WTC11 (cell line): Measurements from ENCODE around the gene CCR6. TPM values are rescaled to one million over a fixed set of nuclear protein-coding genes. Genes with fewer than 3 reads are reported as not detected.

Experiments
- ATAC-seq: fragments of 200-7000 bp; cut with Tn5 transposase; 2 replicates; pipeline ENCODE4 v1.10.0; 2021; ENCODE audit warnings: mild to moderate bottlenecking, moderate library complexity
- CTCF ChIA-PET: fragments of 300-600 bp; sonication (Branson Sonifier 250); formaldehyde crosslinking; loops from one replicate; lab custom pipeline; 2021; ENCODE audit warnings: antibody characterized with exemption; lab: Charles Lee
- POLR2A ChIA-PET: fragments of 350-600 bp; sonication (Branson Sonifier 250); formaldehyde crosslinking; loops from one replicate; lab custom pipeline; 2021; ENCODE audit warnings: antibody characterized with exemption; lab: Charles Lee
- DNase-seq: peaks from one replicate; pipeline ENCODE4 v3.0.0; 2021; ENCODE audit warnings: low spot score
- H3K27ac Mint-ChIP-seq: 2 replicates; pipeline ENCODE4 v1.8.0; 2021; ENCODE audit warnings: mixed read lengths
- H3K27me3 Mint-ChIP-seq: 2 replicates; pipeline ENCODE4 v1.8.0; 2021; ENCODE audit warnings: low read depth, mild to moderate bottlenecking, moderate library complexity, mixed read lengths
- H3K36me3 Mint-ChIP-seq: 2 replicates; pipeline ENCODE4 v1.8.0; 2021; ENCODE audit warnings: mixed read lengths
- H3K4me1 Mint-ChIP-seq: 2 replicates; pipeline ENCODE4 v1.8.0; 2022; ENCODE audit warnings: mixed read lengths
- H3K4me3 Mint-ChIP-seq: 2 replicates; pipeline ENCODE4 v1.8.0; 2021; ENCODE audit warnings: mild to moderate bottlenecking, moderate library complexity, mixed read lengths
- H3K9me3 Mint-ChIP-seq: 2 replicates; pipeline ENCODE4 v1.8.0; 2021; ENCODE audit warnings: mixed read lengths
- ETV6 ChIP-seq: sonication (generic); formaldehyde crosslinking; IDR thresholded peaks from 2 replicates; pipeline ENCODE4 v1.8.1; 2022; ENCODE audit warnings: mild to moderate bottlenecking, missing genetic modification reagents
- FOXP1 ChIP-seq: sonication (generic); formaldehyde crosslinking; IDR thresholded peaks from 2 replicates; pipeline ENCODE4 v1.8.0; 2022; ENCODE audit warnings: missing genetic modification reagents, mild to moderate bottlenecking, moderate library complexity, borderline replicate concordance
- GRHL2 ChIP-seq: fragments of 250-450 bp; sonication (Bioruptor Pico); IDR thresholded peaks from 2 replicates; pipeline ENCODE4 v1.8.0; 2022; ENCODE audit warnings: mild to moderate bottlenecking, moderate library complexity; ENCODE audit not compliant: insufficient replicate concordance, severe bottlenecking
- NR1H2 ChIP-seq: sonication (generic); formaldehyde crosslinking; IDR thresholded peaks from 2 replicates; pipeline ENCODE4 v1.9.0; 2021; ENCODE audit warnings: mild to moderate bottlenecking, moderate library complexity, missing genetic modification reagents
- OVOL2 ChIP-seq: fragments of 250-450 bp; sonication (Bioruptor Pico); IDR thresholded peaks from 2 replicates; pipeline ENCODE4 v1.9.0; 2021; ENCODE audit warnings: mild to moderate bottlenecking, borderline replicate concordance
- SMAD4 ChIP-seq: sonication (generic); formaldehyde crosslinking; IDR thresholded peaks from 2 replicates; pipeline ENCODE4 v1.8.0; 2022; ENCODE audit warnings: mild to moderate bottlenecking, missing genetic modification reagents
- SOX15 ChIP-seq: fragments of 250-450 bp; sonication (Bioruptor Pico); IDR thresholded peaks from 2 replicates; pipeline ENCODE4 v1.9.0; 2021; ENCODE audit warnings: mild to moderate bottlenecking
- SP1 ChIP-seq: sonication (generic); formaldehyde crosslinking; conservative IDR thresholded peaks from 2 replicates; pipeline ENCODE4 v1.8.1; 2022; ENCODE audit warnings: missing genetic modification reagents
- TCF7 ChIP-seq: sonication (generic); formaldehyde crosslinking; IDR thresholded peaks from 2 replicates; pipeline ENCODE4 v1.8.0; 2022; ENCODE audit warnings: mild to moderate bottlenecking, low read depth, missing genetic modification reagents, moderate library complexity
- TP53 ChIP-seq: sonication (generic); formaldehyde crosslinking; IDR thresholded peaks from 2 replicates; pipeline ENCODE4 v1.8.1; 2023; ENCODE audit warnings: mild to moderate bottlenecking, missing genetic modification reagents
- total RNA-seq: library from RNA; stranded (reverse); gene quantifications from 3 replicates; pipeline ENCODE4 v1.2.3, GENCODE V29; 2021
- TF ChIP-seq, protein P1 (sequence below): fragments of 250-450 bp; sonication (Bioruptor Pico); IDR thresholded peaks from 2 replicates; pipeline ENCODE4 v1.9.0; 2021; ENCODE audit warnings: moderate library complexity, mild to moderate bottlenecking, inconsistent platforms, borderline replicate concordance
- TF ChIP-seq, protein P2 (sequence below): fragments of 250-450 bp; sonication (Bioruptor Pico); IDR thresholded peaks from 2 replicates; pipeline ENCODE4 v1.8.0; 2021; ENCODE audit warnings: mild to moderate bottlenecking
- TF ChIP-seq, protein P3 (sequence below): sonication (generic); formaldehyde crosslinking; IDR thresholded peaks from 2 replicates; pipeline ENCODE4 v1.8.1; 2022; ENCODE audit warnings: mild to moderate bottlenecking, moderate library complexity, missing genetic modification reagents
- TF ChIP-seq, protein P4 (sequence below): sonication (generic); formaldehyde crosslinking; IDR thresholded peaks from 2 replicates; pipeline ENCODE4 v1.8.1; 2022; ENCODE audit warnings: low read depth, mild to moderate bottlenecking, moderate library complexity, missing genetic modification reagents, borderline replicate concordance
- TF ChIP-seq, protein P5 (sequence below): sonication (generic); formaldehyde crosslinking; IDR thresholded peaks from 2 replicates; pipeline ENCODE4 v1.8.1; 2023; ENCODE audit warnings: mild to moderate bottlenecking, missing genetic modification reagents, moderate library complexity
- TF ChIP-seq, protein P6 (sequence below): fragments of 250-450 bp; sonication (Bioruptor Pico); IDR thresholded peaks from 2 replicates; pipeline ENCODE4 v2.1.2; 2022; ENCODE audit warnings: mild to moderate bottlenecking, moderate library complexity

CCR6 gene
- total RNA-seq, 1 experiment from 2014 or later, result not detected

DNA sequence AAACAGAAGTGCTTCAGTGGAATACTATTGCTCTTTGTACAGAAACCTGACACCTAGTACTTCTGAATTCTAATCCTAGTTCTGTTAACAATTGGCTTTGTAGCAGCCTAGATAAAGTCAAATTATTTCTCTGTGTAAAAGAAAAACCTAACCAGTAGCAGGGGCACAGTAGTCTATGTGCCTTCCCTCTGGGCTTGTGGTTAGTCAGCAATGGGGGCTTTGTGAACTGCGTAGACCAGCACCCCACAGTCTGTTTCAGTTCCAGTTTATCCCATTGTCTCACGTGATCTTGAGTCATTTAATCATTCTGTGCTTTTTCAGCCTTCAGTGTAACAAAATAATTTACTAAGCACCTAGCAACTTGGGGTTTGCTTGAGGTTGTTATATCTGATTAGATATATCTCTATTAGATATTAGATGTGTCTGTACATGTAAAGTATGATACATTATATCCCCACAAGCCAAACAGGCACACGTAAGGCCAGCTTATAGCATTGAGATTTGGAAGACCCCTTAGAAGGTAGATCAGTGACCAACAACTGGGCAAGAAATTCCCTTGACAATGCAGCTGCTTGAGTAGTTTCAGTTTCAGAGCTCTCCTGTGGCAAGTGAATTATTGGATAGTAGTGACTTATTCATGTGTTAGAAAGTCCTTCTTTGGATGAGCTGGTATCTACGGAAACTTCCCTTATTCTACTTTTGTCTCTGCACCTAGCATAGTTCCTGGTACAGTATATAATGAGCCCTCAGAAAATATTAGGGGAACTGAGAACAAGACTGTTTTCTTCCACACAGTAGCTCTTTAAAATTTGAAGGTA, 27.9 kb upstream of the CCR6 start (continued):
- TF ChIP-seq FOXP1 (CRISPR knock-in tag), result no peak
- TF ChIP-seq, protein P1, sequence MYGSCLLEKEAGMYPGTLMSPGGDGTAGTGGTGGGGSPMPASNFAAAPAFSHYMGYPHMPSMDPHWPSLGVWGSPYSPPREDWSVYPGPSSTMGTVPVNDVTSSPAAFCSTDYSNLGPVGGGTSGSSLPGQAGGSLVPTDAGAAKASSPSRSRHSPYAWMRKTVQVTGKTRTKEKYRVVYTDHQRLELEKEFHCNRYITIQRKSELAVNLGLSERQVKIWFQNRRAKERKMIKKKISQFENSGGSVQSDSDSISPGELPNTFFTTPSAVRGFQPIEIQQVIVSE (CRISPR knock-in tag), result no peak
- no peak for TF ChIP-seq ETV6 (CRISPR knock-in tag)
- TF ChIP-seq, protein P2, sequence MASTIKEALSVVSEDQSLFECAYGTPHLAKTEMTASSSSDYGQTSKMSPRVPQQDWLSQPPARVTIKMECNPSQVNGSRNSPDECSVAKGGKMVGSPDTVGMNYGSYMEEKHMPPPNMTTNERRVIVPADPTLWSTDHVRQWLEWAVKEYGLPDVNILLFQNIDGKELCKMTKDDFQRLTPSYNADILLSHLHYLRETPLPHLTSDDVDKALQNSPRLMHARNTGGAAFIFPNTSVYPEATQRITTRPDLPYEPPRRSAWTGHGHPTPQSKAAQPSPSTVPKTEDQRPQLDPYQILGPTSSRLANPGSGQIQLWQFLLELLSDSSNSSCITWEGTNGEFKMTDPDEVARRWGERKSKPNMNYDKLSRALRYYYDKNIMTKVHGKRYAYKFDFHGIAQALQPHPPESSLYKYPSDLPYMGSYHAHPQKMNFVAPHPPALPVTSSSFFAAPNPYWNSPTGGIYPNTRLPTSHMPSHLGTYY (CRISPR knock-in tag), result no peak
- TF ChIP-seq SP1 (CRISPR knock-in tag), result no peak
- TF ChIP-seq SMAD4 (CRISPR knock-in tag), result no peak
- TF ChIP-seq, protein P3, sequence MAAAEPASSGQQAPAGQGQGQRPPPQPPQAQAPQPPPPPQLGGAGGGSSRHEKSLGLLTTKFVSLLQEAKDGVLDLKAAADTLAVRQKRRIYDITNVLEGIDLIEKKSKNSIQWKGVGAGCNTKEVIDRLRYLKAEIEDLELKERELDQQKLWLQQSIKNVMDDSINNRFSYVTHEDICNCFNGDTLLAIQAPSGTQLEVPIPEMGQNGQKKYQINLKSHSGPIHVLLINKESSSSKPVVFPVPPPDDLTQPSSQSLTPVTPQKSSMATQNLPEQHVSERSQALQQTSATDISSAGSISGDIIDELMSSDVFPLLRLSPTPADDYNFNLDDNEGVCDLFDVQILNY, result no peak
- TF ChIP-seq, protein P4, sequence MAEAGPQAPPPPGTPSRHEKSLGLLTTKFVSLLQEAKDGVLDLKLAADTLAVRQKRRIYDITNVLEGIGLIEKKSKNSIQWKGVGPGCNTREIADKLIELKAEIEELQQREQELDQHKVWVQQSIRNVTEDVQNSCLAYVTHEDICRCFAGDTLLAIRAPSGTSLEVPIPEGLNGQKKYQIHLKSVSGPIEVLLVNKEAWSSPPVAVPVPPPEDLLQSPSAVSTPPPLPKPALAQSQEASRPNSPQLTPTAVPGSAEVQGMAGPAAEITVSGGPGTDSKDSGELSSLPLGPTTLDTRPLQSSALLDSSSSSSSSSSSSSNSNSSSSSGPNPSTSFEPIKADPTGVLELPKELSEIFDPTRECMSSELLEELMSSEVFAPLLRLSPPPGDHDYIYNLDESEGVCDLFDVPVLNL (CRISPR knock-in tag), result no peak

DNA sequence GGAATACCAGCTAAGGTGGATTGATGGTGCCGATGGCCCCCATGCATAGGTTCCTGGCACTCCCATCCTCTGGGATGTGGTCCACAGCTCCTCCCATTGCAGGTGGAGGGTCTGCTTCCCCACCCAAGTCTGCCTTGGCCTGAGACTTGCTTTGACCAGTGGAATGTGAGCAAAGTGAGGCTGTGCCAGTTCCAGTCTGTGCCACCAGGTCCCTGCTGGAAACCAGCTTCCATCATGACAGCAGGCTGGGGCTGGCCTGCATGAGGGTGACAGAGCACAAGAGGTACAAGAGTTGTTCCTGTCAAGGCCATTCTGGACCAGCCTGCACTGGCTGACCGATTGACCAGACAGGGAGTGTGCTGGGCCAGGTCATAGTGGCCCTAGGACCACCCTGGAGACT, 27.0 kb upstream of the CCR6 start:
- peaks cover 13% of the 10 kb centered on the region for H3K4me1 Mint-ChIP-seq
- CTCF ChIA-PET, result no interaction called here
- H3K4me3 Mint-ChIP-seq, result no peak overlapping the region
- POLR2A ChIA-PET, result no interaction called here
- no peak overlapping the region for H3K27ac Mint-ChIP-seq
- H3K36me3 Mint-ChIP-seq, result no peaks in the 10 kb centered on the region
- H3K9me3 Mint-ChIP-seq, result 0 out of 2 replicates have a peak, but pooled peaks cover 10% of the 10 kb centered on the region
- no peak for ATAC-seq
- TF ChIP-seq SOX15, result no peak
- TF ChIP-seq, protein P5, sequence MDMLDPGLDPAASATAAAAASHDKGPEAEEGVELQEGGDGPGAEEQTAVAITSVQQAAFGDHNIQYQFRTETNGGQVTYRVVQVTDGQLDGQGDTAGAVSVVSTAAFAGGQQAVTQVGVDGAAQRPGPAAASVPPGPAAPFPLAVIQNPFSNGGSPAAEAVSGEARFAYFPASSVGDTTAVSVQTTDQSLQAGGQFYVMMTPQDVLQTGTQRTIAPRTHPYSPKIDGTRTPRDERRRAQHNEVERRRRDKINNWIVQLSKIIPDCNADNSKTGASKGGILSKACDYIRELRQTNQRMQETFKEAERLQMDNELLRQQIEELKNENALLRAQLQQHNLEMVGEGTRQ (CRISPR knock-in tag), result no peak
- TF ChIP-seq, protein P4 (CRISPR knock-in tag), result no peak
- no peak for TF ChIP-seq NR1H2 (CRISPR knock-in tag)
- no peak for TF ChIP-seq GRHL2 (CRISPR knock-in tag)
- TF ChIP-seq TCF7 (CRISPR knock-in tag), result no peak
- no peak for TF ChIP-seq OVOL2 (CRISPR knock-in tag)
- TF ChIP-seq, all 79 proteins: peak for 0
- H3K27me3 Mint-ChIP-seq, result no peaks in the 10 kb centered on the region; the same call in 1 of the 2 replicates
- DNase-seq, result no peak

DNA sequence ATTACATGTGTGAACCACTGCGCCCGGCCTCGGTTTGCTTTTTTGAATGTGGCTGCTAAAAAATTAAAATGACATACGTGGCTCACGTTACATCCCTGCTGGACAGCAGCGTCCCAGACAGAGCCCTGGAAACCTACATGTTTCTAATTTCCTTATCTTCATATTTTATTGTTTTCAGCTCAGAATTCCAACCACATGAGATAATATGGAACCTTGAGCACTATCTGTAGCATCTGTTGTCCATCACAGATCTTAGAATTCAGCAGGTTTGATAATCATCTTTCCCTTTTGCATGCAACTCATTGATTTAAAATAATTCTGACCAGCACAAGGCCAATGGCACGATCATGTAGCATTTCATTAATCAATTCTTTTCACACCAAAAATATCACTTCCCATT, 25.9 kb upstream of the CCR6 start:
- ATAC-seq, result no peak
- 0 out of 2 replicates have a peak, but pooled peaks cover 10% of the 10 kb centered on the region for H3K9me3 Mint-ChIP-seq
- H3K27ac Mint-ChIP-seq, result no peak overlapping the region
- DNase-seq, result no peak
- no peaks in the 10 kb centered on the region; the same call in 1 of the 2 replicates for H3K27me3 Mint-ChIP-seq
- H3K4me3 Mint-ChIP-seq, result no peak overlapping the region
- no peaks in the 10 kb centered on the region for H3K36me3 Mint-ChIP-seq
- H3K4me1 Mint-ChIP-seq, result peaks cover 13% of the 10 kb centered on the region
- POLR2A ChIA-PET, result no interaction called here
- CTCF ChIA-PET, result no interaction called here
- TF ChIP-seq, protein P6, sequence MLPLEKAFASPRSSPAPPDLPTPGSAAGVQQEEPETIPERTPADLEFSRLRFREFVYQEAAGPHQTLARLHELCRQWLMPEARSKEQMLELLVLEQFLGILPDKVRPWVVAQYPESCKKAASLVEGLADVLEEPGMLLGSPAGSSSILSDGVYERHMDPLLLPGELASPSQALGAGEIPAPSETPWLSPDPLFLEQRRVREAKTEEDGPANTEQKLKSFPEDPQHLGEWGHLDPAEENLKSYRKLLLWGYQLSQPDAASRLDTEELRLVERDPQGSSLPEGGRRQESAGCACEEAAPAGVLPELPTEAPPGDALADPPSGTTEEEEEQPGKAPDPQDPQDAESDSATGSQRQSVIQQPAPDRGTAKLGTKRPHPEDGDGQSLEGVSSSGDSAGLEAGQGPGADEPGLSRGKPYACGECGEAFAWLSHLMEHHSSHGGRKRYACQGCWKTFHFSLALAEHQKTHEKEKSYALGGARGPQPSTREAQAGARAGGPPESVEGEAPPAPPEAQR (CRISPR knock-in tag), result no peak
- no peak for TF ChIP-seq TP53
